ENCODE measurements around the gene IRF8. TPM values are rescaled to one million over a fixed set of nuclear protein-coding genes. Genes with fewer than 3 reads are reported as not detected.

Gene IRF8
- total RNA-seq, 2 experiments from 2014 or later: 221 to 224 TPM

GRCh38 chr16:85912211-85912974 lies 13.4 kb downstream of the IRF8 start:
- H3K4me3 Mint-ChIP-seq: no peak overlapping the region
- ATAC-seq (no peak), DNase-seq (no peak)
- ChIA-PET CTCF (interaction anchor here (0.9 to 5.6 kb wide), 6 partner anchors 10 to 104 kb away, joined by 3 to 22 read pairs (median 4); partner anchors contain the start of gene IRF8), POLR2A (interaction anchor here (0.6 to 10.3 kb wide), 13 partner anchors 8 to 119 kb away, joined by 3 to 141 read pairs (median 4); partner anchors contain the start of gene IRF8)
- no peaks in the 10 kb centered on the region for H3K27me3 Mint-ChIP-seq
- peak overlapping the region; percentile 30 for H3K27ac Mint-ChIP-seq
- peaks cover 80% of the 10 kb centered on the region for H3K36me3 Mint-ChIP-seq (ENCODE audit: low read depth)
- intact Hi-C loops (cut with micrococcal nuclease): no loop called here
- no peaks in the 10 kb centered on the region for H3K9me3 Mint-ChIP-seq
- no peak for TF ChIP-seq CTCF (IDR thresholded peaks at IDR 0.05)
- peaks cover 45% of the 10 kb centered on the region for H3K4me1 Mint-ChIP-seq (ENCODE audit: low read depth)

GRCh38 chr16:85913141-85913601 lies 14.2 kb downstream of the IRF8 start:
- Mint-ChIP-seq H3K27ac (peak overlapping the region; percentile 11), H3K4me3 (no peak overlapping the region), H3K36me3 (ENCODE audit: low read depth) (peaks cover 84% of the 10 kb centered on the region), H3K9me3 (no peaks in the 10 kb centered on the region), H3K27me3 (no peaks in the 10 kb centered on the region), H3K4me1 (ENCODE audit: low read depth) (peaks cover 46% of the 10 kb centered on the region)
- ChIA-PET CTCF (interaction anchor here (3.2 to 5.6 kb wide), 2 partner anchors 74 to 92 kb away, joined by 12 to 22 read pairs; no protein-coding TSS in a partner anchor), POLR2A (interaction anchor here (0.6 to 10.3 kb wide), 14 partner anchors 9 to 80 kb away, joined by 3 to 141 read pairs (median 4); partner anchors contain the start of gene IRF8)
- intact Hi-C loops (cut with micrococcal nuclease): no loop called here
- ATAC-seq (no peak), DNase-seq (no peak)
- no peak for TF ChIP-seq CTCF (IDR thresholded peaks at IDR 0.05)

GRCh38 chr16:85913688-85914422 lies 14.9 kb downstream of the IRF8 start:
- H3K9me3 Mint-ChIP-seq: no peaks in the 10 kb centered on the region
- no peak for TF ChIP-seq CTCF (IDR thresholded peaks at IDR 0.05)
- ATAC-seq: peak; percentile 21
- H3K27me3 Mint-ChIP-seq: no peaks in the 10 kb centered on the region
- H3K4me1 Mint-ChIP-seq (ENCODE audit: low read depth): peaks cover 39% of the 10 kb centered on the region
- peak overlapping the region; percentile 38 for H3K27ac Mint-ChIP-seq
- CTCF ChIA-PET: interaction anchor here (3.2 to 5.6 kb wide), 2 partner anchors 73 to 92 kb away, joined by 12 to 22 read pairs; no protein-coding TSS in a partner anchor
- H3K36me3 Mint-ChIP-seq (ENCODE audit: low read depth): peaks cover 81% of the 10 kb centered on the region
- DNase-seq: no peak
- no peak overlapping the region for H3K4me3 Mint-ChIP-seq
- intact Hi-C loops (cut with micrococcal nuclease): no loop called here
- POLR2A ChIA-PET: interaction anchor here (0.6 to 10.3 kb wide), 10 partner anchors 10 to 77 kb away, joined by 3 to 141 read pairs (median 6); partner anchors contain the start of gene IRF8

- DNase-seq (no peak), ATAC-seq (no peak)
- intact Hi-C loops (cut with micrococcal nuclease): no loop called here
- Mint-ChIP-seq H3K4me3 (no peak overlapping the region), H3K9me3 (no peaks in the 10 kb centered on the region), H3K36me3 (ENCODE audit: low read depth) (peaks cover 80% of the 10 kb centered on the region), H3K4me1 (ENCODE audit: low read depth) (peaks cover 39% of the 10 kb centered on the region), H3K27me3 (no peaks in the 10 kb centered on the region), H3K27ac (peak overlapping the region; percentile 38)
- CTCF ChIA-PET: interaction anchor here (3.2 to 5.6 kb wide), 2 partner anchors 73 to 93 kb away, joined by 12 to 22 read pairs; no protein-coding TSS in a partner anchor
- TF ChIP-seq CTCF (IDR thresholded peaks at IDR 0.05): no peak
- POLR2A ChIA-PET: interaction anchor here (0.6 to 10.3 kb wide), 9 partner anchors 9 to 117 kb away, joined by 3 to 141 read pairs (median 7); partner anchors contain the start of gene IRF8
These were observed 15.4 kb downstream of the IRF8 start for GRCh38 chr16:85914423-85914794.

All from activated CD8-positive, alpha-beta T cell treated with anti-CD3 and anti-CD28 coated beads for 36 hours (primary cell).